GM13977 (cell line): ENCODE results near the gene MRPS17.
A peak's percentile ranks its signal among the peaks of the same experiment; 100 is the strongest.

Source experiments
- DNase-seq: peaks from one replicate; pipeline ENCODE4 v3.0.0; 2012; ENCODE audit warnings: low spot score
- CTCF ChIP-seq: IDR thresholded peaks from 2 replicates; pipeline ENCODE4 v1.5.1; 2012; ENCODE audit warnings: mild to moderate bottlenecking, control low read depth; ENCODE audit not compliant: insufficient read depth; ENCODE audit errors: extremely low read depth, missing control alignments
- in situ Hi-C: fragments of 300-500 bp; cut with MboI; formaldehyde crosslinking; loops from one replicate; pipeline ENCODE4 v1.12.0; 2022; ENCODE audit warnings: low sequenced_read_pairs, low pct_unique_long_range_greater_than_20kb, mixed read lengths, inconsistent platforms; ENCODE audit not compliant: unreplicated experiment

The MRPS17 gene

GRCh38 chr7:55964261-55965099 is 12.8 kb downstream of the MRPS17 start, which contains the start of gene NIPSNAP2:
Gene NIPSNAP2, plus strand, starts transcription at chr7:55964585. Its CDS starts 25 bp downstream, at chr7:55964610.
- in situ Hi-C loops: loop anchor here (25.0 kb wide), 1 partner anchor 327 kb away; no protein-coding TSS in a partner anchor
- peak; percentile 90 for DNase-seq
- TF ChIP-seq CTCF: peak; percentile 89

- no peak for TF ChIP-seq CTCF
- in situ Hi-C loops: loop anchor here (25.0 kb wide), 1 partner anchor 328 kb away; no protein-coding TSS in a partner anchor
- no peak for DNase-seq
Measured at GRCh38 chr7:55965100-55965470, 13.4 kb downstream of the MRPS17 start.

GRCh38 chr7:55965805-55966421 is 14.2 kb downstream of the MRPS17 start:
- in situ Hi-C loops: loop anchor here (25.0 kb wide), 1 partner anchor 329 kb away; no protein-coding TSS in a partner anchor
- DNase-seq: no peak

GRCh38 chr7:55966851-55967250 is 15.2 kb downstream of the MRPS17 start:
- in situ Hi-C loops: loop anchor here (25.0 kb wide), 1 partner anchor 330 kb away; no protein-coding TSS in a partner anchor
- no peak for TF ChIP-seq CTCF

More at GRCh38 chr7:55965805-55966421, 14.2 kb downstream of the MRPS17 start:
- TF ChIP-seq CTCF: no peak

GRCh38 chr7:55969391-55969790 is 17.7 kb downstream of the MRPS17 start:
- no peak for DNase-seq
- no peak for TF ChIP-seq CTCF
- in situ Hi-C loops: loop anchor here (25.0 kb wide), 1 partner anchor 332 kb away; no protein-coding TSS in a partner anchor

More at GRCh38 chr7:55966851-55967250, 15.2 kb downstream of the MRPS17 start:
- DNase-seq: no peak

GRCh38 chr7:55970561-55970960 is 18.9 kb downstream of the MRPS17 start:
- TF ChIP-seq CTCF: no peak

More at GRCh38 chr7:55970561-55970960, 18.9 kb downstream of the MRPS17 start:
- in situ Hi-C loops: loop anchor here (25.0 kb wide), 1 partner anchor 333 kb away; no protein-coding TSS in a partner anchor
- DNase-seq: no peak
